ENCODE measurements around the gene SLC50A1. TPM values are rescaled to one million over a fixed set of nuclear protein-coding genes. Genes with fewer than 3 reads are reported as not detected.

SLC50A1 gene
- total RNA-seq, 1 experiment from 2014 or later: 67.4 TPM

DNA sequence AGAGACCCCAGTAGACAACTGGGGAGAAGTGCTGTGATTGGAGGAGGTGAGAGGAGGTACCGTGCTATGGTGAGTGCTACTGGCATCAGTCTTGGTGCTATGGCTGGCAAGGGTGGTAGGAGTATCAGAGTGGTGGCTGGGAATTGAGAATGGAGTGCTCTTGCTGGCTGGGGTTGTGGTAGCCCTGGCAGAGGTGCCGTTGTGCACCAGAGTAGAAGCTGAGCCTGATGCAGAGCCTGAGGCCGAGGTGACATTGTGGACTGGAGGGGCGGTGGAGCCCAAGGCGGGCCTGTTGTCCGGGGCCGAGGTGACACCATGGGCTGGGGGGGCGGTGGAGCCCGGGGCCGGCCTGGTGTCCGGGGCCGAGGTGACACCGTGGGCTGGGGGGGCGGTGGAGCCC lies 52.6 kb downstream of the SLC50A1 start:
- peaks cover 10% of the 10 kb centered on the region for H3K4me1 ChIP-seq (ENCODE audit: control insufficient read depth, insufficient read depth, low read length)
- no peaks in the 10 kb centered on the region for H3K27me3 ChIP-seq (ENCODE audit: control insufficient read depth, insufficient read depth, low read length)
- intact Hi-C loops (cut with micrococcal nuclease; ENCODE audit: unreplicated experiment): no loop called here
- no peaks in the 10 kb centered on the region for H3K9me3 ChIP-seq (ENCODE audit: control insufficient read depth, insufficient read depth, low read depth, low read length)
- DNase-seq (ENCODE audit: low read depth, low spot score) (no peak), ATAC-seq (no peak)
- no peak overlapping the region for H3K4me3 ChIP-seq (ENCODE audit: low read depth in 2 of 2, low read length in 2 of 2)
- in situ Hi-C loops (cut with HindIII; ENCODE audit: low pct_unique_long_range_greater_than_20kb, low sequenced_read_pairs): no loop called here
- CTCF ChIA-PET: interaction anchor here (0.6 kb wide), 1 partner anchor 166 kb away, joined by 4 read pairs; no protein-coding TSS in a partner anchor
- no TSS peak for BruUV-seq (replicated peaks)
- POLR2A ChIA-PET: no interaction called here
- TF ChIP-seq, protein P1, sequence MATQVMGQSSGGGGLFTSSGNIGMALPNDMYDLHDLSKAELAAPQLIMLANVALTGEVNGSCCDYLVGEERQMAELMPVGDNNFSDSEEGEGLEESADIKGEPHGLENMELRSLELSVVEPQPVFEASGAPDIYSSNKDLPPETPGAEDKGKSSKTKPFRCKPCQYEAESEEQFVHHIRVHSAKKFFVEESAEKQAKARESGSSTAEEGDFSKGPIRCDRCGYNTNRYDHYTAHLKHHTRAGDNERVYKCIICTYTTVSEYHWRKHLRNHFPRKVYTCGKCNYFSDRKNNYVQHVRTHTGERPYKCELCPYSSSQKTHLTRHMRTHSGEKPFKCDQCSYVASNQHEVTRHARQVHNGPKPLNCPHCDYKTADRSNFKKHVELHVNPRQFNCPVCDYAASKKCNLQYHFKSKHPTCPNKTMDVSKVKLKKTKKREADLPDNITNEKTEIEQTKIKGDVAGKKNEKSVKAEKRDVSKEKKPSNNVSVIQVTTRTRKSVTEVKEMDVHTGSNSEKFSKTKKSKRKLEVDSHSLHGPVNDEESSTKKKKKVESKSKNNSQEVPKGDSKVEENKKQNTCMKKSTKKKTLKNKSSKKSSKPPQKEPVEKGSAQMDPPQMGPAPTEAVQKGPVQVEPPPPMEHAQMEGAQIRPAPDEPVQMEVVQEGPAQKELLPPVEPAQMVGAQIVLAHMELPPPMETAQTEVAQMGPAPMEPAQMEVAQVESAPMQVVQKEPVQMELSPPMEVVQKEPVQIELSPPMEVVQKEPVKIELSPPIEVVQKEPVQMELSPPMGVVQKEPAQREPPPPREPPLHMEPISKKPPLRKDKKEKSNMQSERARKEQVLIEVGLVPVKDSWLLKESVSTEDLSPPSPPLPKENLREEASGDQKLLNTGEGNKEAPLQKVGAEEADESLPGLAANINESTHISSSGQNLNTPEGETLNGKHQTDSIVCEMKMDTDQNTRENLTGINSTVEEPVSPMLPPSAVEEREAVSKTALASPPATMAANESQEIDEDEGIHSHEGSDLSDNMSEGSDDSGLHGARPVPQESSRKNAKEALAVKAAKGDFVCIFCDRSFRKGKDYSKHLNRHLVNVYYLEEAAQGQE (IDR thresholded peaks at IDR 0.05; ENCODE audit: insufficient read depth in 1 of 2, low read depth in 2 of 2, low read length in 1 of 2): no peak
- TF ChIP-seq POLR2AphosphoS5 (IDR thresholded peaks at IDR 0.05; ENCODE audit: low read depth, low read length): no peak
- H3K36me3 ChIP-seq (ENCODE audit: control insufficient read depth, insufficient read depth, low read length): no peaks in the 10 kb centered on the region
- no peak overlapping the region for H3K27ac ChIP-seq (ENCODE audit: low read length)

Other genes with a start within 250 kb of the SLC50A1 start
- 42.2 TPM for gene PMVK, start 199.1 kb upstream of the SLC50A1 start, total RNA-seq (2021; ENCODE audit: unreplicated experiment)
- gene PBXIP1, start 179.8 kb upstream of the SLC50A1 start, total RNA-seq (2021; ENCODE audit: unreplicated experiment): 40.7 TPM
- gene PYGO2, start 174.1 kb upstream of the SLC50A1 start, total RNA-seq (2021; ENCODE audit: unreplicated experiment): 41.1 TPM
- 373 TPM for gene SHC1, start 165.1 kb upstream of the SLC50A1 start, total RNA-seq (2021; ENCODE audit: unreplicated experiment)
- gene CKS1B, start 161.2 kb upstream of the SLC50A1 start, total RNA-seq (2021; ENCODE audit: unreplicated experiment): 212 TPM
- gene FLAD1, start 152.5 kb upstream of the SLC50A1 start, total RNA-seq (2021; ENCODE audit: unreplicated experiment): 72.8 TPM
- gene LENEP, start 142.3 kb upstream of the SLC50A1 start, total RNA-seq (2021; ENCODE audit: unreplicated experiment): 0.67 TPM
- gene ZBTB7B, start 133.1 kb upstream of the SLC50A1 start, total RNA-seq (2021; ENCODE audit: unreplicated experiment): 55.8 TPM
- 0.13 TPM for gene DCST2, start 102.1 kb upstream of the SLC50A1 start, total RNA-seq (2021; ENCODE audit: unreplicated experiment)
- not detected for gene DCST1, start 102.0 kb upstream of the SLC50A1 start, total RNA-seq (2021; ENCODE audit: unreplicated experiment)
- 41.7 TPM for gene ADAM15, start 84.5 kb upstream of the SLC50A1 start, total RNA-seq (2021; ENCODE audit: unreplicated experiment)
- gene EFNA4, start 72.1 kb upstream of the SLC50A1 start, total RNA-seq (2021; ENCODE audit: unreplicated experiment): 8.0 TPM
- 2.3 TPM for gene EFNA3, start 57.0 kb upstream of the SLC50A1 start, total RNA-seq (2021; ENCODE audit: unreplicated experiment)
- gene EFNA1, start 8.0 kb upstream of the SLC50A1 start, total RNA-seq (2021; ENCODE audit: unreplicated experiment): 23.8 TPM
- 66.0 TPM for gene DPM3, start 4.7 kb downstream of the SLC50A1 start, total RNA-seq (2021; ENCODE audit: unreplicated experiment)
- gene KRTCAP2, start 37.5 kb downstream of the SLC50A1 start, total RNA-seq (2021; ENCODE audit: unreplicated experiment): 155 TPM
- gene TRIM46, start 38.0 kb downstream of the SLC50A1 start, total RNA-seq (2021; ENCODE audit: unreplicated experiment): 3.8 TPM
- gene THBS3, start 72.0 kb downstream of the SLC50A1 start, total RNA-seq (2021; ENCODE audit: unreplicated experiment): 35.9 TPM
- gene MTX1, start 72.8 kb downstream of the SLC50A1 start, total RNA-seq (2021; ENCODE audit: unreplicated experiment): 53.6 TPM
- 94.7 TPM for gene ENTREP3, start 119.6 kb downstream of the SLC50A1 start, total RNA-seq (2021; ENCODE audit: unreplicated experiment)
- 200 TPM for gene SCAMP3, start 126.5 kb downstream of the SLC50A1 start, total RNA-seq (2021; ENCODE audit: unreplicated experiment)
- gene CLK2, start 137.7 kb downstream of the SLC50A1 start, total RNA-seq (2021; ENCODE audit: unreplicated experiment): 43.6 TPM
- gene HCN3, start 141.6 kb downstream of the SLC50A1 start, total RNA-seq (2021; ENCODE audit: unreplicated experiment): 7.8 TPM
- 0.13 TPM for gene PKLR, start 165.6 kb downstream of the SLC50A1 start, total RNA-seq (2021; ENCODE audit: unreplicated experiment)
- gene FDPS, start 173.0 kb downstream of the SLC50A1 start, total RNA-seq (2021; ENCODE audit: unreplicated experiment): 255 TPM
- 77.9 TPM for gene RUSC1, start 185.0 kb downstream of the SLC50A1 start, total RNA-seq (2021; ENCODE audit: unreplicated experiment)

All from Panc1 (cell line).